ENCODE data around the gene LOC101059915.

- no peak for TF ChIP-seq CTCF (IDR thresholded peaks at IDR 0.05)
- no peak for TF ChIP-seq POLR2A (IDR thresholded peaks at IDR 0.05)
Measured at GRCh38 chrX:71657267-71657666, 10.1 kb upstream of the LOC101059915 start.
